AG04450 (cell line): ENCODE measurements around the gene HEPHL1. TPM values are rescaled to one million over a fixed set of nuclear protein-coding genes. Genes with fewer than 3 reads are reported as not detected.

ENCODE experiments used
- CTCF ChIA-PET: fragments of 300-600, 350-600 bp; formaldehyde crosslinking; extraction: SDS; loops from one replicate; lab custom pipeline; 2022; ENCODE audit warnings: antibody characterized with exemption, inconsistent platforms; lab: Charles Lee
- POLR2A ChIA-PET: fragments of 350-600 bp; formaldehyde crosslinking; extraction: SDS; loops from one replicate; lab custom pipeline; 2021; ENCODE audit warnings: antibody characterized with exemption, inconsistent platforms; lab: Yijun Ruan, JAX
- DNase-seq: peaks from one replicate; pipeline ENCODE4 v3.0.0-alpha.2; 2011; ENCODE audit warnings: low read depth, low spot score
- H3K27ac ChIP-seq: one replicate; pipeline ENCODE4 v1.5.1; 2012; ENCODE audit warnings: low read depth, low read length, control low read depth
- H3K27me3 ChIP-seq: one replicate; pipeline ENCODE4 v1.6.0; 2012; ENCODE audit warnings: low read length; ENCODE audit not compliant: control insufficient read depth, insufficient read depth
- H3K4me3 ChIP-seq: 2 replicates; pipeline ENCODE4 v1.5.1; 2011; ENCODE audit warnings: mild to moderate bottlenecking, low read depth, low read length, control low read depth
- H3K9me3 ChIP-seq: 2 replicates; pipeline ENCODE4 v1.5.1; 2012; ENCODE audit warnings: low read length; ENCODE audit not compliant: control insufficient read depth, insufficient read depth
- polyA plus RNA-seq: library from polyadenylated mRNA; depleted of rRNA; stranded (reverse); fragments of >200 nt; gene quantifications from 2 replicates; pipeline ENCODE4 v1.2.3, GENCODE V29; 2011
- TF ChIP-seq, protein P1 (sequence below): IDR thresholded peaks from 2 replicates; pipeline ENCODE4 v1.5.1; 2011; ENCODE audit warnings: low read depth, low read length, control low read depth, inconsistent platforms

Gene HEPHL1
- polyA plus RNA-seq, 1 experiment, result 0.02 TPM

GRCh38 chr11:94089341-94089740 lies 68.2 kb downstream of the HEPHL1 start:
- H3K4me3 ChIP-seq, result no peak overlapping the region
- DNase-seq, result no peak
- peaks cover 6% of the 10 kb centered on the region for H3K27me3 ChIP-seq
- no peaks in the 10 kb centered on the region; the same call in 1 of the 2 replicates for H3K9me3 ChIP-seq
- no peak overlapping the region for H3K27ac ChIP-seq
- ChIA-PET POLR2A (no interaction called here), CTCF (no interaction called here)
- TF ChIP-seq, protein P1, sequence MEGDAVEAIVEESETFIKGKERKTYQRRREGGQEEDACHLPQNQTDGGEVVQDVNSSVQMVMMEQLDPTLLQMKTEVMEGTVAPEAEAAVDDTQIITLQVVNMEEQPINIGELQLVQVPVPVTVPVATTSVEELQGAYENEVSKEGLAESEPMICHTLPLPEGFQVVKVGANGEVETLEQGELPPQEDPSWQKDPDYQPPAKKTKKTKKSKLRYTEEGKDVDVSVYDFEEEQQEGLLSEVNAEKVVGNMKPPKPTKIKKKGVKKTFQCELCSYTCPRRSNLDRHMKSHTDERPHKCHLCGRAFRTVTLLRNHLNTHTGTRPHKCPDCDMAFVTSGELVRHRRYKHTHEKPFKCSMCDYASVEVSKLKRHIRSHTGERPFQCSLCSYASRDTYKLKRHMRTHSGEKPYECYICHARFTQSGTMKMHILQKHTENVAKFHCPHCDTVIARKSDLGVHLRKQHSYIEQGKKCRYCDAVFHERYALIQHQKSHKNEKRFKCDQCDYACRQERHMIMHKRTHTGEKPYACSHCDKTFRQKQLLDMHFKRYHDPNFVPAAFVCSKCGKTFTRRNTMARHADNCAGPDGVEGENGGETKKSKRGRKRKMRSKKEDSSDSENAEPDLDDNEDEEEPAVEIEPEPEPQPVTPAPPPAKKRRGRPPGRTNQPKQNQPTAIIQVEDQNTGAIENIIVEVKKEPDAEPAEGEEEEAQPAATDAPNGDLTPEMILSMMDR, result no peak

- Histone ChIP-seq H3K27me3 (peaks cover 6% of the 10 kb centered on the region), H3K27ac (no peak overlapping the region), H3K9me3 (no peaks in the 10 kb centered on the region; the same call in 1 of the 2 replicates), H3K4me3 (no peak overlapping the region)
- TF ChIP-seq, protein P1, result no peak
- ChIA-PET POLR2A (no interaction called here), CTCF (no interaction called here)
- no peak for DNase-seq
Measured at GRCh38 chr11:94090401-94090800, 69.2 kb downstream of the HEPHL1 start.

GRCh38 chr11:94091091-94091490 lies 69.9 kb downstream of the HEPHL1 start:
- CTCF ChIA-PET, result no interaction called here
- no peak overlapping the region for H3K4me3 ChIP-seq
- peaks cover 6% of the 10 kb centered on the region for H3K27me3 ChIP-seq
- H3K9me3 ChIP-seq, result no peaks in the 10 kb centered on the region; the same call in 1 of the 2 replicates
- TF ChIP-seq, protein P1, result no peak
- DNase-seq, result no peak
- POLR2A ChIA-PET, result no interaction called here
- no peak overlapping the region for H3K27ac ChIP-seq

DNA sequence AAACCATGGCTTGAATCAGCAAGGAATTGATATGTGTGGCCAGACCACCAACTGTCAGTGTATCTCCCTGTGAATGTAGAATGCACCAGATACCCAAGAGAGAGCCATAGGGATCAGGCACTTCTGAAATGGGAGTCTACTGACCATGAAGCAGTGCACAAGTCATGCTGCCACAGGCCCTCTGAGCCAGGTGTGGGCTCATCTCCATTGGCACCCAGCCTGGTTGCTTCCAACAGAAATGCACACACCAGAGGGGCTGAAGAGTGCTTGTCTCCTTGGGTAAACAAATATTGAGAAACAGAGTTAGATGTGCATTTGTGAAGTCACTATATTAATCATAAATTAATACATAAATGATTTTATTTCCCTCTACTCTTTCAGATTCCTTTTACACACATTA lies 79.1 kb downstream of the HEPHL1 start:
- POLR2A ChIA-PET, result no interaction called here
- TF ChIP-seq, protein P1, result no peak
- no peak overlapping the region for H3K4me3 ChIP-seq
- CTCF ChIA-PET, result no interaction called here
- H3K27ac ChIP-seq, result no peak overlapping the region
- peaks cover 3% of the 10 kb centered on the region for H3K27me3 ChIP-seq
- DNase-seq, result no peak
- no peaks in the 10 kb centered on the region for H3K9me3 ChIP-seq

GRCh38 chr11:94103471-94103870 lies 82.3 kb downstream of the HEPHL1 start:
- Histone ChIP-seq H3K27ac (no peak overlapping the region), H3K4me3 (no peak overlapping the region), H3K9me3 (no peaks in the 10 kb centered on the region), H3K27me3 (no peaks in the 10 kb centered on the region)
- ChIA-PET POLR2A (no interaction called here), CTCF (no interaction called here)
- TF ChIP-seq, protein P1, result no peak
- DNase-seq, result no peak
